SK-N-SH (cell line): Measurements from ENCODE around the gene ARHGEF19. TPM values are rescaled to one million over a fixed set of nuclear protein-coding genes. Genes with fewer than 3 reads are reported as not detected.
A peak's percentile ranks its signal among the peaks of the same experiment; 100 is the strongest.

ENCODE experiments used
- CTCF ChIA-PET: fragments of 300-600, 350-600 bp; formaldehyde crosslinking; extraction: SDS; loops from one replicate; lab custom pipeline; 2021; lab: Yijun Ruan, JAX
- POLR2A ChIA-PET: fragments of 350-600 bp; sonication (Branson Sonifier 250); formaldehyde crosslinking; extraction: SDS; loops from one replicate; lab custom pipeline; 2020; ENCODE audit warnings: antibody characterized with exemption, inconsistent platforms; lab: Yijun Ruan, JAX
- DNase-seq: peaks from one replicate; pipeline ENCODE4 v3.0.0; 2012
- H2AFZ ChIP-seq: fragments of 200-600 bp; sonication (generic); 2 replicates; pipeline ENCODE4 v1.8.1; 2016; ENCODE audit warnings: antibody characterized with exemption, mild to moderate bottlenecking, low read depth
- H3F3A ChIP-seq: fragments of 200-600 bp; sonication (generic); replicated peaks from 2 replicates; pipeline ENCODE3; 2016; ENCODE audit warnings: antibody characterized with exemption, mild to moderate bottlenecking; ENCODE audit not compliant: insufficient read depth
- H3K27ac ChIP-seq, 2 experiments: fragments of 200-500 bp in 1 of 2; fragments of 200-600 bp in 1 of 2; sonication (Bioruptor generic) in 1 of 2; sonication (generic), shearing (Covaris generic) in 1 of 2; 2 replicates each; pipeline versions ENCODE4 v1.5.1 to v1.6.1; 2014 to 2016; ENCODE audit warnings: low read depth in 2 of 2, inconsistent platforms in 1 of 2, low read length in 1 of 2, mild to moderate bottlenecking in 1 of 2, mixed read lengths in 1 of 2
- H3K27me3 ChIP-seq: fragments of 200-600 bp; sonication (generic), shearing (Covaris generic); 2 replicates; pipeline ENCODE4 v1.6.1; 2016; ENCODE audit warnings: mixed run types; ENCODE audit not compliant: insufficient read depth
- H3K36me3 ChIP-seq, 2 experiments: fragments of 200-500 bp in 1 of 2; fragments of 200-600 bp in 1 of 2; sonication (Bioruptor generic) in 1 of 2; sonication (generic) in 1 of 2; replicated peaks in 1 of 2; 2 replicates each; pipeline versions ENCODE3 to v1.5.1; 2014 to 2016; ENCODE audit warnings: low read length in 1 of 2, mild to moderate bottlenecking in 1 of 2; ENCODE audit not compliant: insufficient read depth in 2 of 2, control insufficient read depth in 1 of 2
- H3K4me1 ChIP-seq, 2 experiments: fragments of 200-500 bp in 1 of 2; fragments of 200-600 bp in 1 of 2; sonication (Bioruptor generic) in 1 of 2; sonication (generic), shearing (Covaris generic) in 1 of 2; 2 replicates each; pipeline versions ENCODE4 v1.5.1 to v1.6.1; 2014 to 2016; ENCODE audit warnings: low read depth in 1 of 2, low read length in 1 of 2, mixed run types in 1 of 2; ENCODE audit not compliant: insufficient read depth in 2 of 2, control insufficient read depth in 1 of 2
- H3K4me2 ChIP-seq: fragments of 200-600 bp; sonication (generic), shearing (Covaris generic); 2 replicates; pipeline ENCODE4 v1.6.1; 2017; ENCODE audit warnings: mixed run types
- H3K4me3 ChIP-seq, 2 experiments: fragments of 200-500 bp in 1 of 2; fragments of 200-600 bp in 1 of 2; sonication (Bioruptor generic) in 1 of 2; sonication (generic), shearing (Covaris generic) in 1 of 2; 2 replicates each; pipeline versions ENCODE4 v1.5.1 to v1.8.1; 2014 to 2016; ENCODE audit warnings: low read depth in 2 of 2, inconsistent platforms in 1 of 2, low read length in 1 of 2, mild to moderate bottlenecking in 1 of 2, mixed read lengths in 1 of 2, moderate library complexity in 1 of 2
- H3K79me2 ChIP-seq: fragments of 200-600 bp; sonication (generic); 2 replicates; pipeline ENCODE4 v1.8.1; 2017; ENCODE audit warnings: mild to moderate bottlenecking; ENCODE audit not compliant: insufficient read depth
- H3K9ac ChIP-seq: fragments of 200-600 bp; sonication (generic); 2 replicates; pipeline ENCODE4 v1.6.1; 2017; ENCODE audit warnings: mixed run types
- H3K9me2 ChIP-seq: fragments of 200-600 bp; sonication (generic); 2 replicates; pipeline ENCODE4 v1.6.1; 2017; ENCODE audit warnings: mixed run types
- H3K9me3 ChIP-seq: fragments of 200-600 bp; sonication (generic); 2 replicates; pipeline ENCODE4 v1.6.1; 2017; ENCODE audit warnings: mixed run types, mild to moderate bottlenecking, moderate library complexity
- H4K20me1 ChIP-seq: fragments of 200-600 bp; sonication (generic); 2 replicates; pipeline ENCODE4 v1.6.1; 2017; ENCODE audit warnings: mild to moderate bottlenecking, mixed run types; ENCODE audit not compliant: insufficient read depth
- CHD2 ChIP-seq: fragments of 150-350 bp; IDR thresholded peaks from 2 replicates; pipeline ENCODE4 v1.6.1; 2018; ENCODE audit warnings: low read length; ENCODE audit not compliant: partially characterized antibody
- CTCF ChIP-seq: fragments of 200-600 bp; sonication (generic); IDR thresholded peaks from 2 replicates; pipeline ENCODE4 v1.6.1; 2017; ENCODE audit warnings: antibody characterized with exemption, mild to moderate bottlenecking, moderate library complexity
- EP300 ChIP-seq, 2 experiments: IDR thresholded peaks; 2 replicates each; pipeline versions ENCODE4 v1.4.0 to v1.6.1; 2012; ENCODE audit warnings: borderline replicate concordance in 1 of 2, low read depth in 1 of 2, low read length in 1 of 2
- EZH2phosphoT487 ChIP-seq: fragments of 200-600 bp; sonication (generic); IDR thresholded peaks from 2 replicates; pipeline ENCODE4 v1.6.1; 2017; ENCODE audit warnings: low read depth, mixed run types, mild to moderate bottlenecking, antibody characterized with exemption, moderate library complexity, borderline replicate concordance
- FOSL2 ChIP-seq: IDR thresholded peaks from 2 replicates; pipeline ENCODE4 v1.4.0; 2012; ENCODE audit warnings: low read depth, mild to moderate bottlenecking, moderate library complexity, borderline replicate concordance
- FOXM1 ChIP-seq: IDR thresholded peaks from 2 replicates; pipeline ENCODE4 v1.4.0; 2012; ENCODE audit warnings: low read depth, mild to moderate bottlenecking
- GABPA ChIP-seq: IDR thresholded peaks from 2 replicates; pipeline ENCODE4 v1.4.0; 2012; ENCODE audit warnings: low read depth, mild to moderate bottlenecking
- JUND ChIP-seq: IDR thresholded peaks from 2 replicates; pipeline ENCODE4 v1.4.0; 2012
- MEF2A ChIP-seq: IDR thresholded peaks from 2 replicates; pipeline ENCODE4 v1.4.0; 2012; ENCODE audit warnings: low read depth, borderline replicate concordance
- NFIC ChIP-seq: IDR thresholded peaks from 2 replicates; pipeline ENCODE4 v1.4.0; 2012; ENCODE audit warnings: borderline replicate concordance
- NRF1 ChIP-seq: IDR thresholded peaks from 2 replicates; pipeline ENCODE4 v1.6.1; 2012; ENCODE audit warnings: low read depth, mild to moderate bottlenecking, low read length
- PBX3 ChIP-seq: IDR thresholded peaks from 2 replicates; pipeline ENCODE4; 2012
- POLR2AphosphoS5 ChIP-seq: IDR thresholded peaks from 2 replicates; pipeline ENCODE4 v1.6.1; 2012; ENCODE audit warnings: low read depth, low read length
- RCOR1 ChIP-seq: fragments of 150-350 bp; IDR thresholded peaks from 2 replicates; pipeline ENCODE4 v1.6.1; 2017; ENCODE audit warnings: antibody characterized with exemption, low read length
- RFX5 ChIP-seq: IDR thresholded peaks from 2 replicates; pipeline ENCODE4 v1.6.1; 2012; ENCODE audit warnings: mild to moderate bottlenecking, improper control_type of control experiment, low read length
- RXRA ChIP-seq: IDR thresholded peaks from 2 replicates; pipeline ENCODE4 v1.4.0; 2012; ENCODE audit warnings: low read depth, mild to moderate bottlenecking, borderline replicate concordance
- SMC3 ChIP-seq: IDR thresholded peaks from 2 replicates; pipeline ENCODE4 v1.6.1; 2012; ENCODE audit warnings: low read depth, low read length, improper control_type of control experiment
- TAF1 ChIP-seq: IDR thresholded peaks from 2 replicates; pipeline ENCODE4 v1.6.1; 2012; ENCODE audit warnings: low read depth, mild to moderate bottlenecking, low read length, moderate library complexity, borderline replicate concordance
- TCF12 ChIP-seq: IDR thresholded peaks from 2 replicates; pipeline ENCODE4 v1.4.0; 2012
- TEAD4 ChIP-seq: IDR thresholded peaks from 2 replicates; pipeline ENCODE4 v1.4.0; 2012; ENCODE audit warnings: mild to moderate bottlenecking, borderline replicate concordance; ENCODE audit not compliant: insufficient read depth
- YY1 ChIP-seq: IDR thresholded peaks from 2 replicates; pipeline ENCODE4 v1.4.0; 2012; ENCODE audit warnings: low read depth, mild to moderate bottlenecking
- WGBS: methylation state at CpG from one replicate; pipeline ENCODE4 v1.1.6; 2017; ENCODE audit warnings: low lambda C conversion rate; 5-methylcytosine and 5-hydroxymethylcytosine counted together
- polyA plus RNA-seq, 3 experiments: library from polyadenylated mRNA; depleted of rRNA; stranded (reverse); fragments of >200 nt; gene quantifications; 2 replicates each; pipeline ENCODE4 v1.2.3, GENCODE V29; 2012
- TF ChIP-seq, protein P1 (sequence below): fragments of 150-350 bp; IDR thresholded peaks from 2 replicates; pipeline ENCODE4 v1.6.1; 2017; ENCODE audit warnings: antibody characterized with exemption, low read length, low read depth, borderline replicate concordance
- TF ChIP-seq, protein P2 (sequence below): IDR thresholded peaks from 2 replicates; pipeline ENCODE4 v1.6.1; 2012; ENCODE audit warnings: mild to moderate bottlenecking, low read depth, low read length, moderate library complexity
- TF ChIP-seq, protein P3 (sequence below): IDR thresholded peaks from 2 replicates; pipeline ENCODE4 v1.4.0; 2012; ENCODE audit warnings: low read depth, borderline replicate concordance

The ARHGEF19 gene
- polyA plus RNA-seq, 1 of the 3 experiments (the other 2 are of a cell fraction), result 11.5 TPM

DNA sequence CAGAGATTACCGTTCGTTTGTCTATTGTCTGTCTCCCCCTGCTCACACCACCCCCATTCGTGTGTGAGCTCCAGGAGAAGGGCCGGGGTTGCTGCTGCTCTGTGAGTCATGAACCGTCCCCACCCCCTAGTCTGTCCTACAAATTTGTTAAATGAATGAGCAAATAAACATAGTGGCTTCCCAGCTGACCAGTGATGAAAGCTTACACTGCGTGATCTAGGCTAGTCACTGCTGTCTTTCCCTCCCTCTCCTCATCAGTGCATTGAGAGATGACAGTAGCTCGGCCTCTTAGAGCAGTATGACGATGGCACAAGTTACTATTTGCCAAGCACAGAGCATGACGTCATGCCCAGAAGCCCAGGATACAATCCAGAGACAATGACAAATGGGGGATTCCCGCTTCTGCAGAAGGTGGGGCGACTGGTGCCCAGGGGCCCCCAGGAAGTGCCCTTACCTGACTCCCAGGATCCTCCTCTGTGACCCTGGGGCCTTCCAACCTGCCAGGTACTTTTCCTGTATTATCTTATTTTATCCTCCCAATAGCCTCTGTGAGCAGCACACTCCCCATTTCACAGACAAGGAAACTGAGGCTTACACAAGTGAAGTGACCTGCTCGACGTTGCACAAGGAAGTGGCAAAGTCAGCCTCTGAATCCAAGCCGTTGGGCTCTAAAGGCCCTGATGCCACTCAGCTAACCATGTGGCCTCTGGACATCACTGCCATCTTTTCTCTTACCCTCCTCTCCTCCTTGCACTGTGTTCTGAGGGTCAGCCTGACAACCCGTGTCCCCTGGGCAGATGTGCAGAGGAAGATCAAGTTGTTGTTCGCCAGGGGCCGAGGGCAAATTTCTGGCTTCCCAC, 48.0 kb downstream of the ARHGEF19 start:
- no peaks in the 10 kb centered on the region for H3K27me3 ChIP-seq
- no peaks in the 10 kb centered on the region for H3K9me3 ChIP-seq
- no peaks in the 10 kb centered on the region for H4K20me1 ChIP-seq
- CTCF ChIA-PET, result interaction anchor here (0.7 to 2.5 kb wide), 6 partner anchors 9 to 86 kb away, joined by 3 to 9 read pairs (median 4); partner anchors contain the start of gene EPHA2
- no peak overlapping the region for H3K4me2 ChIP-seq
- no peak for DNase-seq
- no peaks in the 10 kb centered on the region for H3K9me2 ChIP-seq
- H3F3A ChIP-seq, result peaks cover 15% of the 10 kb centered on the region
- H3K27ac ChIP-seq, result peak overlapping the region in 1 of 2 experiments; percentile 50; a peak in 2 of 4 replicates
- H3K79me2 ChIP-seq, result no peaks in the 10 kb centered on the region
- WGBS, result 34% methylated on average over 13 of the region's 17 CpGs
- H3K36me3 ChIP-seq, result no peaks in the 10 kb centered on the region
- POLR2A ChIA-PET, result no interaction called here
- H2AFZ ChIP-seq, result no peak overlapping the region
- H3K9ac ChIP-seq, result no peak overlapping the region
- peaks cover 0 to 8% of the 10 kb centered on the region in 2 experiments; a peak in 2 of 4 replicates for H3K4me1 ChIP-seq
- H3K4me3 ChIP-seq, result no peak overlapping the region
- no peak for TF ChIP-seq TEAD4
- peak; percentile 60; the same call in 1 of the 2 replicates for TF ChIP-seq FOSL2
- no peak for TF ChIP-seq CTCF
- no peak for TF ChIP-seq RFX5
- no peak for TF ChIP-seq CHD2
- no peak for TF ChIP-seq EZH2phosphoT487
- TF ChIP-seq NFIC, result no peak
- TF ChIP-seq MEF2A, result no peak
- TF ChIP-seq GABPA, result no peak; the same call in 1 of the 2 replicates
- no peak for TF ChIP-seq EP300 (IDR thresholded peaks at IDR 0.05; ENCODE audit: borderline replicate concordance in 1 of 2, low read depth in 1 of 2, low read length in 1 of 2)
- no peak for TF ChIP-seq SMC3
- TF ChIP-seq, protein P1, sequence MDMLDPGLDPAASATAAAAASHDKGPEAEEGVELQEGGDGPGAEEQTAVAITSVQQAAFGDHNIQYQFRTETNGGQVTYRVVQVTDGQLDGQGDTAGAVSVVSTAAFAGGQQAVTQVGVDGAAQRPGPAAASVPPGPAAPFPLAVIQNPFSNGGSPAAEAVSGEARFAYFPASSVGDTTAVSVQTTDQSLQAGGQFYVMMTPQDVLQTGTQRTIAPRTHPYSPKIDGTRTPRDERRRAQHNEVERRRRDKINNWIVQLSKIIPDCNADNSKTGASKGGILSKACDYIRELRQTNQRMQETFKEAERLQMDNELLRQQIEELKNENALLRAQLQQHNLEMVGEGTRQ, result no peak
- no peak for TF ChIP-seq FOXM1
- no peak for TF ChIP-seq RCOR1
- TF ChIP-seq, protein P2, sequence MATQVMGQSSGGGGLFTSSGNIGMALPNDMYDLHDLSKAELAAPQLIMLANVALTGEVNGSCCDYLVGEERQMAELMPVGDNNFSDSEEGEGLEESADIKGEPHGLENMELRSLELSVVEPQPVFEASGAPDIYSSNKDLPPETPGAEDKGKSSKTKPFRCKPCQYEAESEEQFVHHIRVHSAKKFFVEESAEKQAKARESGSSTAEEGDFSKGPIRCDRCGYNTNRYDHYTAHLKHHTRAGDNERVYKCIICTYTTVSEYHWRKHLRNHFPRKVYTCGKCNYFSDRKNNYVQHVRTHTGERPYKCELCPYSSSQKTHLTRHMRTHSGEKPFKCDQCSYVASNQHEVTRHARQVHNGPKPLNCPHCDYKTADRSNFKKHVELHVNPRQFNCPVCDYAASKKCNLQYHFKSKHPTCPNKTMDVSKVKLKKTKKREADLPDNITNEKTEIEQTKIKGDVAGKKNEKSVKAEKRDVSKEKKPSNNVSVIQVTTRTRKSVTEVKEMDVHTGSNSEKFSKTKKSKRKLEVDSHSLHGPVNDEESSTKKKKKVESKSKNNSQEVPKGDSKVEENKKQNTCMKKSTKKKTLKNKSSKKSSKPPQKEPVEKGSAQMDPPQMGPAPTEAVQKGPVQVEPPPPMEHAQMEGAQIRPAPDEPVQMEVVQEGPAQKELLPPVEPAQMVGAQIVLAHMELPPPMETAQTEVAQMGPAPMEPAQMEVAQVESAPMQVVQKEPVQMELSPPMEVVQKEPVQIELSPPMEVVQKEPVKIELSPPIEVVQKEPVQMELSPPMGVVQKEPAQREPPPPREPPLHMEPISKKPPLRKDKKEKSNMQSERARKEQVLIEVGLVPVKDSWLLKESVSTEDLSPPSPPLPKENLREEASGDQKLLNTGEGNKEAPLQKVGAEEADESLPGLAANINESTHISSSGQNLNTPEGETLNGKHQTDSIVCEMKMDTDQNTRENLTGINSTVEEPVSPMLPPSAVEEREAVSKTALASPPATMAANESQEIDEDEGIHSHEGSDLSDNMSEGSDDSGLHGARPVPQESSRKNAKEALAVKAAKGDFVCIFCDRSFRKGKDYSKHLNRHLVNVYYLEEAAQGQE, result no peak
- TF ChIP-seq TAF1, result no peak
- no peak for TF ChIP-seq YY1
- TF ChIP-seq NRF1, result no peak
- TF ChIP-seq PBX3, result peak; percentile 68
- no peak; the same call in 1 of the 2 replicates for TF ChIP-seq RXRA
- TF ChIP-seq POLR2AphosphoS5, result no peak
- peak; percentile 63; the same call in 1 of the 2 replicates for TF ChIP-seq JUND
- peak; percentile 48; the same call in 1 of the 2 replicates for TF ChIP-seq TCF12
- TF ChIP-seq, protein P3, sequence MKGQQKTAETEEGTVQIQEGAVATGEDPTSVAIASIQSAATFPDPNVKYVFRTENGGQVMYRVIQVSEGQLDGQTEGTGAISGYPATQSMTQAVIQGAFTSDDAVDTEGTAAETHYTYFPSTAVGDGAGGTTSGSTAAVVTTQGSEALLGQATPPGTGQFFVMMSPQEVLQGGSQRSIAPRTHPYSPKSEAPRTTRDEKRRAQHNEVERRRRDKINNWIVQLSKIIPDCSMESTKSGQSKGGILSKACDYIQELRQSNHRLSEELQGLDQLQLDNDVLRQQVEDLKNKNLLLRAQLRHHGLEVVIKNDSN, result no peak
